H9 (cell line): ENCODE results near the gene SEC61B. TPM values are rescaled to one million over a fixed set of nuclear protein-coding genes. Genes with fewer than 3 reads are reported as not detected.

Source experiments
- DNase-seq: peaks from one replicate; pipeline ENCODE4 v3.0.0-alpha.2; 2017
- H2AFZ ChIP-seq: one replicate; pipeline ENCODE4 v1.6.1; 2013; ENCODE audit warnings: mild to moderate bottlenecking, low read length, control low read depth, moderate library complexity
- H2AK5ac ChIP-seq: 2 replicates; pipeline ENCODE4 v1.6.1; 2013; ENCODE audit warnings: low read length, control low read depth, mixed read lengths; ENCODE audit not compliant: insufficient read length
- H2BK120ac ChIP-seq: one replicate; pipeline ENCODE4 v1.6.1; 2013; ENCODE audit warnings: low read depth, mild to moderate bottlenecking, low read length, control low read depth, inconsistent platforms; ENCODE audit not compliant: poor library complexity, severe bottlenecking
- H2BK12ac ChIP-seq: 2 replicates; pipeline ENCODE4 v1.6.1; 2013; ENCODE audit warnings: low read length, control low read depth, mixed read lengths, low read depth; ENCODE audit not compliant: insufficient read length
- H2BK15ac ChIP-seq: 2 replicates; pipeline ENCODE4 v1.6.1; 2013; ENCODE audit warnings: low read depth, low read length, control low read depth
- H2BK20ac ChIP-seq: one replicate; pipeline ENCODE4 v1.6.1; 2013; ENCODE audit warnings: low read depth, mild to moderate bottlenecking, low read length, control low read depth, inconsistent platforms; ENCODE audit not compliant: poor library complexity, severe bottlenecking
- H2BK5ac ChIP-seq: 2 replicates; pipeline ENCODE4 v1.6.1; 2013; ENCODE audit warnings: low read length, control low read depth, mixed read lengths; ENCODE audit not compliant: insufficient read length
- H3K14ac ChIP-seq: 2 replicates; pipeline ENCODE4 v1.6.1; 2013; ENCODE audit warnings: low read length, control low read depth; ENCODE audit not compliant: insufficient read depth
- H3K18ac ChIP-seq: 2 replicates; pipeline ENCODE4 v1.6.1; 2013; ENCODE audit warnings: low read depth, mild to moderate bottlenecking, mixed read lengths, low read length, control low read depth; ENCODE audit not compliant: insufficient read length
- H3K23ac ChIP-seq: 2 replicates; pipeline ENCODE4 v1.6.1; 2013; ENCODE audit warnings: low read length, control low read depth, mixed read lengths, low read depth; ENCODE audit not compliant: insufficient read length
- H3K23me2 ChIP-seq: 2 replicates; pipeline ENCODE4 v1.6.1; 2013; ENCODE audit warnings: low read depth, mild to moderate bottlenecking, mixed read lengths, low read length, control low read depth; ENCODE audit not compliant: insufficient read length, poor library complexity, severe bottlenecking
- H3K27ac ChIP-seq: 2 replicates; pipeline ENCODE4 v1.5.1; 2013; ENCODE audit warnings: low read length, control low read depth, mixed read lengths, low read depth; ENCODE audit not compliant: insufficient read length
- H3K27me3 ChIP-seq: 2 replicates; pipeline ENCODE4 v1.6.1; 2013; ENCODE audit warnings: low read length, control low read depth, inconsistent platforms; ENCODE audit not compliant: insufficient read depth
- H3K4ac ChIP-seq: 2 replicates; pipeline ENCODE4 v1.6.1; 2013; ENCODE audit warnings: low read depth, mild to moderate bottlenecking, control low read depth, inconsistent platforms, low read length, moderate library complexity
- H3K4me1 ChIP-seq: 2 replicates; pipeline ENCODE4 v1.6.1; 2013; ENCODE audit warnings: low read length, control low read depth, inconsistent platforms; ENCODE audit not compliant: insufficient read depth
- H3K4me2 ChIP-seq: 2 replicates; pipeline ENCODE4 v1.6.1; 2013; ENCODE audit warnings: low read length, control low read depth, mixed read lengths; ENCODE audit not compliant: insufficient read length, insufficient read depth
- H3K56ac ChIP-seq: 2 replicates; pipeline ENCODE4 v1.6.1; 2013; ENCODE audit warnings: low read depth, mild to moderate bottlenecking, mixed read lengths, low read length, control low read depth; ENCODE audit not compliant: insufficient read length
- H3K79me1 ChIP-seq: 2 replicates; pipeline ENCODE4 v1.6.1; 2013; ENCODE audit warnings: low read depth, mild to moderate bottlenecking, moderate library complexity, low read length, control low read depth, inconsistent platforms; ENCODE audit not compliant: insufficient read depth, poor library complexity, severe bottlenecking
- H3K79me2 ChIP-seq: 2 replicates; pipeline ENCODE4 v1.6.1; 2013; ENCODE audit warnings: low read length, control low read depth, inconsistent platforms; ENCODE audit not compliant: insufficient read depth
- H3K9ac ChIP-seq: 2 replicates; pipeline ENCODE4 v1.6.1; 2013; ENCODE audit warnings: low read length, control low read depth, mixed read lengths; ENCODE audit not compliant: insufficient read length; ENCODE audit errors: extremely low read depth
- H3K9me3 ChIP-seq: one replicate; pipeline ENCODE4 v1.6.1; 2013; ENCODE audit warnings: low read depth, low read length, inconsistent platforms; ENCODE audit not compliant: control insufficient read depth
- H3T11ph ChIP-seq: one replicate; pipeline ENCODE4 v1.6.1; 2013; ENCODE audit warnings: mild to moderate bottlenecking, low read length, control low read depth, inconsistent platforms
- H4K20me1 ChIP-seq: one replicate; pipeline ENCODE4 v1.6.1; 2013; ENCODE audit not compliant: control insufficient read depth, insufficient read length, insufficient read depth
- H4K5ac ChIP-seq: 2 replicates; pipeline ENCODE4 v1.6.1; 2013; ENCODE audit warnings: low read depth, mild to moderate bottlenecking, mixed read lengths, low read length, control low read depth; ENCODE audit not compliant: insufficient read length
- H4K8ac ChIP-seq: replicated peaks from 2 replicates; pipeline ENCODE4 v1.6.1; 2013; ENCODE audit warnings: low read length, control low read depth, mixed read lengths, low read depth; ENCODE audit not compliant: insufficient read length
- H4K91ac ChIP-seq: 2 replicates; pipeline ENCODE4 v1.6.1; 2013; ENCODE audit warnings: low read depth, mild to moderate bottlenecking, moderate library complexity, mixed read lengths, low read length, control low read depth; ENCODE audit not compliant: insufficient read length
- H3K27ac Mint-ChIP-seq, 3 experiments: 2 replicates in 2 of 3; 3 replicates in 1 of 3; pipeline ENCODE4 v1.8.0; 2020 to 2021; ENCODE audit warnings: mixed read lengths in 3 of 3, mild to moderate bottlenecking in 1 of 3, moderate library complexity in 1 of 3
- H3K27me3 Mint-ChIP-seq: 2 replicates; pipeline ENCODE4 v1.8.0; 2021; ENCODE audit warnings: low read depth, mild to moderate bottlenecking, moderate library complexity, mixed read lengths
- H3K36me3 Mint-ChIP-seq, 3 experiments: 2 replicates in 2 of 3; 3 replicates in 1 of 3; pipeline ENCODE4 v1.8.0; 2020 to 2021; ENCODE audit warnings: low read depth in 3 of 3, mixed read lengths in 3 of 3; ENCODE audit not compliant: insufficient read depth in 1 of 3
- H3K4me1 Mint-ChIP-seq, 2 experiments: 2 replicates each; pipeline ENCODE4 v1.8.0; 2020; ENCODE audit warnings: mixed read lengths in 2 of 2
- H3K4me3 Mint-ChIP-seq, 2 experiments: 2 replicates in 1 of 2; 3 replicates in 1 of 2; pipeline ENCODE4 v1.8.0; 2020 to 2021; ENCODE audit warnings: mild to moderate bottlenecking in 2 of 2, mixed read lengths in 2 of 2, moderate library complexity in 1 of 2
- H3K9me3 Mint-ChIP-seq, 2 experiments: 2 replicates in 1 of 2; 3 replicates in 1 of 2; pipeline ENCODE4 v1.8.0; 2020; ENCODE audit warnings: mild to moderate bottlenecking in 2 of 2, mixed read lengths in 2 of 2, moderate library complexity in 1 of 2
- WGBS: extraction: QIAGEN DNeasy Blood & Tissue Kit; methylation state at CpG from one replicate; pipeline ENCODE4 v1.1.7; 2013; ENCODE audit warnings: missing lambda C conversion rate, low lambda C conversion rate, mixed read lengths; ENCODE audit not compliant: insufficient read length; ENCODE audit errors: extremely low coverage; 5-methylcytosine and 5-hydroxymethylcytosine counted together
- total RNA-seq: library from RNA; stranded (reverse); gene quantifications from 2 replicates; pipeline ENCODE4 v1.2.1, GENCODE V29; 2021
- TF ChIP-seq, protein P1 (sequence below): fragments of 200-600 bp; sonication (generic); conservative IDR thresholded peaks from 3 replicates; pipeline ENCODE4 v1.8.0; 2021; ENCODE audit warnings: antibody characterized with exemption, mild to moderate bottlenecking

The SEC61B gene
- total RNA-seq, 1 experiment from 2014 or later: 142 TPM

DNA sequence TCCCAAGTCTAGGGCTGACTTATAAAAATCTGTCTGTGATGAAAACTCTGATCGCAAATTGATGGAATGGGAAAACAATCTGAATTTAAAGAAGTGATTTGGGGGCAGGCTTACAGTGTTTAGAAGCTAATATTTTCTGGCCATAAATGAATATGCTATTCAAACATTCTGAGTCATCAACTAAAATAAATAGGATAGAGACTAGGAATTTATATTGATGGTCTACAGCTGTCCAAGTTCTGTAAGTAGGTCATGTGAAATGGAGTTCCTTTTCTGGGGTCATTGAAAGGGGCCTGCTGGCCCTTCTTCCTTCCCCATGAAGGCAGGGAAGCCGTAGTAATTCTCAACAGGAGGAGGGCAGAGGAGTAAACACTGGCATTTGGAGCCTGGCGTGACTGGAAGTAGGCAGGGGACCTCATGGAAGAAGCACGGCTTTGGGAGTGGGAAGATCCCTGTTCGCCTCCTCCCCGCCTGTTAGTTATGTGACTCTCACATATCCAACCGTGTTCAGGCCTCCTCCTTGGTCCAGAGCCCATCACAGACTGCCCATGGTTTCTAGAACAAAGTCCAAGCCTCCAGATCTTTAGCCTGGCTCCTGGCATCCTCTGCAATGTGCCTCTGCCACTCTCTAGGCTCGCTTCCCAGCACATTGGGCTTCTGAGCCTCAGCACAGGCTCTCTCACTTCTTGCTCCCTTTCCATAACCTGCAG is 32.0 kb upstream of the SEC61B start:
- Mint-ChIP-seq H3K9me3 (peaks cover 0 to 2% of the 10 kb centered on the region in 2 experiments; a peak in 2 of 5 replicates), H3K4me1 (peaks cover 5 to 7% of the 10 kb centered on the region in 2 experiments), H3K27ac (no peak overlapping the region; a peak in 1 of 7 replicates), H3K4me3 (no peak overlapping the region), H3K36me3 (no peaks in the 10 kb centered on the region; a peak in 1 of 7 replicates), H3K27me3 (no peaks in the 10 kb centered on the region; the same call in 1 of the 2 replicates)
- Histone ChIP-seq H2BK15ac (no peak overlapping the region), H3K23ac (no peak overlapping the region), H4K91ac (no peak overlapping the region), H3K27ac (no peak overlapping the region), H2AK5ac (no peak overlapping the region), H3K23me2 (no peaks in the 10 kb centered on the region), H3T11ph (no peak overlapping the region), H4K5ac (no peak overlapping the region), H2BK20ac (no peak overlapping the region), H4K8ac (no peak overlapping the region), H2BK12ac (no peak overlapping the region), H3K56ac (no peak overlapping the region), H3K79me1 (no peaks in the 10 kb centered on the region), H2BK5ac (no peak overlapping the region), H3K4me2 (no peak overlapping the region), H3K14ac (no peak overlapping the region), H2BK120ac (no peak overlapping the region), H3K27me3 (no peaks in the 10 kb centered on the region; the same call in 1 of the 2 replicates), H3K18ac (no peak overlapping the region), H3K9ac (no peak overlapping the region), H3K4ac (no peak overlapping the region), H3K4me1 (no peaks in the 10 kb centered on the region), H2AFZ (no peak overlapping the region), H3K79me2 (no peaks in the 10 kb centered on the region), H3K9me3 (no peaks in the 10 kb centered on the region), H4K20me1 (no peaks in the 10 kb centered on the region)
- TF ChIP-seq, protein P1, sequence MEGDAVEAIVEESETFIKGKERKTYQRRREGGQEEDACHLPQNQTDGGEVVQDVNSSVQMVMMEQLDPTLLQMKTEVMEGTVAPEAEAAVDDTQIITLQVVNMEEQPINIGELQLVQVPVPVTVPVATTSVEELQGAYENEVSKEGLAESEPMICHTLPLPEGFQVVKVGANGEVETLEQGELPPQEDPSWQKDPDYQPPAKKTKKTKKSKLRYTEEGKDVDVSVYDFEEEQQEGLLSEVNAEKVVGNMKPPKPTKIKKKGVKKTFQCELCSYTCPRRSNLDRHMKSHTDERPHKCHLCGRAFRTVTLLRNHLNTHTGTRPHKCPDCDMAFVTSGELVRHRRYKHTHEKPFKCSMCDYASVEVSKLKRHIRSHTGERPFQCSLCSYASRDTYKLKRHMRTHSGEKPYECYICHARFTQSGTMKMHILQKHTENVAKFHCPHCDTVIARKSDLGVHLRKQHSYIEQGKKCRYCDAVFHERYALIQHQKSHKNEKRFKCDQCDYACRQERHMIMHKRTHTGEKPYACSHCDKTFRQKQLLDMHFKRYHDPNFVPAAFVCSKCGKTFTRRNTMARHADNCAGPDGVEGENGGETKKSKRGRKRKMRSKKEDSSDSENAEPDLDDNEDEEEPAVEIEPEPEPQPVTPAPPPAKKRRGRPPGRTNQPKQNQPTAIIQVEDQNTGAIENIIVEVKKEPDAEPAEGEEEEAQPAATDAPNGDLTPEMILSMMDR: no peak
- DNase-seq: no peak
- no CpG with 5 or more reads among the region's 8 CpGs for WGBS
